Measurements from ENCODE around the gene INPP4A. TPM values are rescaled to one million over a fixed set of nuclear protein-coding genes. Genes with fewer than 3 reads are reported as not detected.

The INPP4A gene
- polyA plus RNA-seq, 1 donor from 2014 or later = 51.4 TPM

- Histone ChIP-seq H3K4me3 (ENCODE audit: low read length) (no peak overlapping the region), H3K9me2 (ENCODE audit: insufficient read depth, low read length) (no peaks in the 10 kb centered on the region), H2AFZ (ENCODE audit: low read depth, low read length) (no peak overlapping the region), H3K27me3 (ENCODE audit: insufficient read depth, low read depth, low read length) (no peaks in the 10 kb centered on the region), H4K20me1 (ENCODE audit: insufficient read depth) (no peaks in the 10 kb centered on the region), H3K9me3 (ENCODE audit: low read length) (no peaks in the 10 kb centered on the region), H3F3A (ENCODE audit: insufficient read depth, low read length, poor library complexity, severe bottlenecking) (no peaks in the 10 kb centered on the region), H3K4me2 (ENCODE audit: low read length) (no peak overlapping the region), H3K9ac (ENCODE audit: low read length) (no peak overlapping the region), H3K79me2 (replicated peaks; ENCODE audit: insufficient read depth, low read length) (no peaks in the 10 kb centered on the region), H3K36me3 (ENCODE audit: insufficient read depth, low read length) (peaks cover 7% of the 10 kb centered on the region), H3K27ac (ENCODE audit: low read length) (no peak overlapping the region)
- no peak for TF ChIP-seq RAD21 (conservative IDR thresholded peaks at IDR 0.05)
- no peak for TF ChIP-seq POLR2AphosphoS5 (IDR thresholded peaks at IDR 0.05)
- no peak for TF ChIP-seq CTCF (IDR thresholded peaks at IDR 0.05; ENCODE audit: poor library complexity, severe bottlenecking)
- TF ChIP-seq EP300 (conservative IDR thresholded peaks at IDR 0.05; ENCODE audit: poor library complexity, severe bottlenecking) = no peak
- TF ChIP-seq TAF1 (IDR thresholded peaks at IDR 0.05; ENCODE audit: low read depth) = no peak
- no peak for TF ChIP-seq SMC3 (conservative IDR thresholded peaks at IDR 0.05; ENCODE audit: poor library complexity)
- no peak for TF ChIP-seq MXI1 (conservative IDR thresholded peaks at IDR 0.05; ENCODE audit: poor library complexity, severe bottlenecking)
- TF ChIP-seq, protein P1, sequence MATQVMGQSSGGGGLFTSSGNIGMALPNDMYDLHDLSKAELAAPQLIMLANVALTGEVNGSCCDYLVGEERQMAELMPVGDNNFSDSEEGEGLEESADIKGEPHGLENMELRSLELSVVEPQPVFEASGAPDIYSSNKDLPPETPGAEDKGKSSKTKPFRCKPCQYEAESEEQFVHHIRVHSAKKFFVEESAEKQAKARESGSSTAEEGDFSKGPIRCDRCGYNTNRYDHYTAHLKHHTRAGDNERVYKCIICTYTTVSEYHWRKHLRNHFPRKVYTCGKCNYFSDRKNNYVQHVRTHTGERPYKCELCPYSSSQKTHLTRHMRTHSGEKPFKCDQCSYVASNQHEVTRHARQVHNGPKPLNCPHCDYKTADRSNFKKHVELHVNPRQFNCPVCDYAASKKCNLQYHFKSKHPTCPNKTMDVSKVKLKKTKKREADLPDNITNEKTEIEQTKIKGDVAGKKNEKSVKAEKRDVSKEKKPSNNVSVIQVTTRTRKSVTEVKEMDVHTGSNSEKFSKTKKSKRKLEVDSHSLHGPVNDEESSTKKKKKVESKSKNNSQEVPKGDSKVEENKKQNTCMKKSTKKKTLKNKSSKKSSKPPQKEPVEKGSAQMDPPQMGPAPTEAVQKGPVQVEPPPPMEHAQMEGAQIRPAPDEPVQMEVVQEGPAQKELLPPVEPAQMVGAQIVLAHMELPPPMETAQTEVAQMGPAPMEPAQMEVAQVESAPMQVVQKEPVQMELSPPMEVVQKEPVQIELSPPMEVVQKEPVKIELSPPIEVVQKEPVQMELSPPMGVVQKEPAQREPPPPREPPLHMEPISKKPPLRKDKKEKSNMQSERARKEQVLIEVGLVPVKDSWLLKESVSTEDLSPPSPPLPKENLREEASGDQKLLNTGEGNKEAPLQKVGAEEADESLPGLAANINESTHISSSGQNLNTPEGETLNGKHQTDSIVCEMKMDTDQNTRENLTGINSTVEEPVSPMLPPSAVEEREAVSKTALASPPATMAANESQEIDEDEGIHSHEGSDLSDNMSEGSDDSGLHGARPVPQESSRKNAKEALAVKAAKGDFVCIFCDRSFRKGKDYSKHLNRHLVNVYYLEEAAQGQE (IDR thresholded peaks at IDR 0.05; ENCODE audit: borderline replicate concordance) = no peak
- TF ChIP-seq EZH2 (IDR thresholded peaks at IDR 0.05; ENCODE audit: borderline replicate concordance, insufficient read depth, low read length, poor library complexity, severe bottlenecking) = no peak
Observed at GRCh38 chr2:98460573-98461497, 16.2 kb downstream of the INPP4A start.

DNA sequence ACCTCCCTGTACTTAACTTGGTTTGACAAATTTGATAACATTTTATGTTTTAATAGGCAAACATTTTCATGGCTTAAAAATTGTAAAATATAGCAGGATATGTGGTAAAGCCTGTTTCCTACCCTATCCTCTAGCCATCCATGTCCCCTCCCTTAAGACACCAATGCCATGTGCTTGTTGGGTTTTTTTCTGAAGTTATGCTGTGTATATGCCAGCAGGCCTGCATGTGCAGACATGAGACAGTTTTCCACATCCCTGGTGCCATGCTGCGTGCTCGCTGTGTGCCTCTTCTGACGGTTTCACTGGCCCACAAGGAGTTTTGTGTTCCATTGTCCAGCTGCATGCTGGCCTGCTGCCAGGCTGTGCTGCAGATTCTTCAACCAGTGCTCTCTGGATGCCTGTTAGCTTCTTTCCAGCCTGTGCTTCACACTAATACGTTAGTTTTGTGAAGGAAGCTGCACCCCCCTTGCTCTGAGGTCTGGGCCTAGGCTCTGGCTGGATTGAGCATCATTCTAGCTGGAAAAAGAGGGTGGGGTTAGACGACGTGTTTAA lies 16.9 kb downstream of the INPP4A start:
- Histone ChIP-seq H3K4me3 (ENCODE audit: low read length) (no peak overlapping the region), H3K9ac (ENCODE audit: low read length) (no peak overlapping the region), H4K20me1 (ENCODE audit: insufficient read depth) (no peaks in the 10 kb centered on the region), H3K79me2 (replicated peaks; ENCODE audit: insufficient read depth, low read length) (peaks cover under 1% of the 10 kb centered on the region), H3K36me3 (ENCODE audit: insufficient read depth, low read length) (peaks cover 4% of the 10 kb centered on the region), H3K9me3 (ENCODE audit: low read length) (no peaks in the 10 kb centered on the region), H3F3A (ENCODE audit: insufficient read depth, low read length, poor library complexity, severe bottlenecking) (no peaks in the 10 kb centered on the region), H3K9me2 (ENCODE audit: insufficient read depth, low read length) (no peaks in the 10 kb centered on the region), H3K27me3 (ENCODE audit: insufficient read depth, low read depth, low read length) (no peaks in the 10 kb centered on the region), H2AFZ (ENCODE audit: low read depth, low read length) (no peak overlapping the region), H3K4me2 (ENCODE audit: low read length) (no peak overlapping the region), H3K27ac (ENCODE audit: low read length) (no peak overlapping the region)
- no peak for TF ChIP-seq POLR2AphosphoS5 (IDR thresholded peaks at IDR 0.05)
